IMR-90 (cell line): ENCODE measurements around the gene RAP2A. TPM values are rescaled to one million over a fixed set of nuclear protein-coding genes. Genes with fewer than 3 reads are reported as not detected.

Source experiments
- ATAC-seq: fragments of 200-7000 bp; cut with Tn5 transposase; 2 replicates; pipeline ENCODE4 v1.9.1; 2020; ENCODE audit warnings: low read depth, mild to moderate bottlenecking, moderate library complexity
- BruUV-seq: library from RNA; stranded (reverse); fragments of 400-500 nt; replicated peaks from 2 replicates; lab custom pipeline; 2021; lab: Mats Ljungman, UMichigan
- CTCF ChIA-PET: fragments of 300-600 bp; formaldehyde crosslinking; extraction: SDS; loops from one replicate; lab custom pipeline; 2021; ENCODE audit warnings: antibody characterized with exemption; lab: Yijun Ruan, JAX
- POLR2A ChIA-PET: fragments of 300-600 bp; sonication (Branson Sonifier 250); formaldehyde crosslinking; loops from one replicate; lab custom pipeline; 2022; ENCODE audit warnings: antibody characterized with exemption; ENCODE audit not compliant: unreplicated experiment; lab: Charles Lee
- DNase-seq: peaks from one replicate; pipeline ENCODE4 v3.0.0; 2013
- H2AFZ ChIP-seq: replicated peaks from 2 replicates; pipeline ENCODE3; 2013; ENCODE audit warnings: low read length, mild to moderate bottlenecking; ENCODE audit not compliant: poor library complexity
- H2AK5ac ChIP-seq: 2 replicates; pipeline ENCODE4 v1.6.1; 2013; ENCODE audit warnings: low read depth, low read length, inconsistent platforms
- H2AK9ac ChIP-seq: replicated peaks from 2 replicates; pipeline ENCODE3; 2013; ENCODE audit warnings: mild to moderate bottlenecking, low read depth, low read length, moderate library complexity; ENCODE audit not compliant: poor library complexity
- H2BK120ac ChIP-seq: 2 replicates; pipeline ENCODE4 v1.6.1; 2013; ENCODE audit warnings: low read depth, low read length, inconsistent platforms
- H2BK15ac ChIP-seq: 3 replicates; pipeline ENCODE4 v1.6.1; 2013; ENCODE audit warnings: low read depth, low read length, inconsistent platforms
- H2BK20ac ChIP-seq: 2 replicates; pipeline ENCODE4 v1.6.1; 2013; ENCODE audit warnings: low read depth, mild to moderate bottlenecking, inconsistent platforms, low read length, moderate library complexity
- H2BK5ac ChIP-seq: 2 replicates; pipeline ENCODE4 v1.6.1; 2013; ENCODE audit warnings: mild to moderate bottlenecking, low read depth, low read length, inconsistent platforms; ENCODE audit not compliant: poor library complexity, severe bottlenecking
- H3K14ac ChIP-seq: replicated peaks from 2 replicates; pipeline ENCODE4 v1.6.1; 2013; ENCODE audit warnings: low read depth, low read length, inconsistent platforms
- H3K18ac ChIP-seq: 2 replicates; pipeline ENCODE4 v1.6.1; 2013; ENCODE audit warnings: low read depth, low read length, control low read depth
- H3K23ac ChIP-seq: 2 replicates; pipeline ENCODE4 v1.6.1; 2013; ENCODE audit warnings: low read depth, low read length, inconsistent platforms
- H3K27ac ChIP-seq: 2 replicates; pipeline ENCODE4 v1.5.1; 2013; ENCODE audit warnings: mild to moderate bottlenecking, control low read depth, low read length; ENCODE audit not compliant: insufficient read depth
- H3K27me3 ChIP-seq: 2 replicates; pipeline ENCODE4 v1.6.1; 2013; ENCODE audit warnings: low read length; ENCODE audit not compliant: control insufficient read depth, insufficient read depth
- H3K36me3 ChIP-seq: 2 replicates; pipeline ENCODE4 v1.6.1; 2013; ENCODE audit warnings: low read length, mixed read lengths; ENCODE audit not compliant: control insufficient read depth, insufficient read depth
- H3K4ac ChIP-seq: 2 replicates; pipeline ENCODE4 v1.6.1; 2013; ENCODE audit warnings: low read depth, low read length, inconsistent platforms
- H3K4me1 ChIP-seq: 2 replicates; pipeline ENCODE4 v1.6.1; 2013; ENCODE audit warnings: low read length, mixed read lengths; ENCODE audit not compliant: control insufficient read depth, insufficient read depth
- H3K4me2 ChIP-seq: 2 replicates; pipeline ENCODE4 v1.6.1; 2013; ENCODE audit warnings: low read depth, mild to moderate bottlenecking, control low read depth, low read length, moderate library complexity
- H3K4me3 ChIP-seq: 2 replicates; pipeline ENCODE4 v1.5.1; 2013; ENCODE audit warnings: low read depth, mild to moderate bottlenecking, control low read depth, low read length, moderate library complexity; ENCODE audit not compliant: insufficient read depth
- H3K56ac ChIP-seq: 2 replicates; pipeline ENCODE4 v1.6.1; 2013; ENCODE audit warnings: low read length, inconsistent platforms; ENCODE audit not compliant: insufficient read depth; ENCODE audit errors: extremely low read depth
- H3K79me1 ChIP-seq, 2 experiments: 2 replicates each; pipeline ENCODE4 v1.6.1; 2013; ENCODE audit warnings: low read length in 2 of 2, inconsistent platforms in 1 of 2, low read depth in 1 of 2
- H3K9ac ChIP-seq: 2 replicates; pipeline ENCODE4 v1.6.1; 2013; ENCODE audit warnings: low read depth, low read length, control low read depth
- H3K9me1 ChIP-seq: 2 replicates; pipeline ENCODE4 v1.6.1; 2013; ENCODE audit warnings: low read length, inconsistent platforms; ENCODE audit not compliant: insufficient read depth
- H3K9me3 ChIP-seq: 2 replicates; pipeline ENCODE4 v1.6.1; 2013; ENCODE audit warnings: low read length; ENCODE audit not compliant: control insufficient read depth, insufficient read depth
- H4K20me1 ChIP-seq: 2 replicates; pipeline ENCODE4 v1.6.1; 2013; ENCODE audit warnings: low read length, inconsistent platforms; ENCODE audit not compliant: insufficient read depth
- H4K5ac ChIP-seq: 2 replicates; pipeline ENCODE4 v1.6.1; 2013; ENCODE audit warnings: mild to moderate bottlenecking, low read depth, low read length, control low read depth
- H4K8ac ChIP-seq, 2 experiments: 2 replicates each; pipeline ENCODE4 v1.6.1; 2013; ENCODE audit warnings: low read depth in 2 of 2, low read length in 2 of 2, control low read depth in 1 of 2, inconsistent platforms in 1 of 2
- H4K91ac ChIP-seq: 2 replicates; pipeline ENCODE4 v1.6.1; 2013; ENCODE audit warnings: low read depth, low read length, inconsistent platforms; ENCODE audit not compliant: insufficient read depth
- BHLHE40 ChIP-seq: fragments of 150-350 bp; IDR thresholded peaks from 2 replicates; pipeline ENCODE4 v1.6.1; 2016; ENCODE audit warnings: mild to moderate bottlenecking, low read depth, low read length
- CEBPB ChIP-seq: IDR thresholded peaks from 2 replicates; pipeline ENCODE4 v1.6.1; 2012; ENCODE audit warnings: low read depth, low read length, improper control_type of control experiment
- CHD1 ChIP-seq: IDR thresholded peaks from 2 replicates; pipeline ENCODE4 v1.6.1; 2012; ENCODE audit warnings: low read depth, low read length, improper control_type of control experiment
- FOS ChIP-seq: fragments of 150-350 bp; IDR thresholded peaks from 2 replicates; pipeline ENCODE4 v1.6.1; 2016; ENCODE audit warnings: low read depth, low read length
- MAFK ChIP-seq: IDR thresholded peaks from 2 replicates; pipeline ENCODE4 v1.6.1; 2012; ENCODE audit warnings: low read depth, low read length, improper control_type of control experiment
- MAZ ChIP-seq: IDR thresholded peaks from 2 replicates; pipeline ENCODE4 v1.6.1; 2012; ENCODE audit warnings: low read depth, mild to moderate bottlenecking, low read length, improper control_type of control experiment, moderate library complexity, borderline replicate concordance
- MXI1 ChIP-seq: IDR thresholded peaks from 2 replicates; pipeline ENCODE4 v1.6.1; 2012; ENCODE audit warnings: low read depth, mild to moderate bottlenecking, low read length, moderate library complexity, borderline replicate concordance
- RAD21 ChIP-seq: IDR thresholded peaks from 2 replicates; pipeline ENCODE4 v1.6.1; 2012; ENCODE audit warnings: low read length, improper control_type of control experiment
- RCOR1 ChIP-seq: IDR thresholded peaks from 2 replicates; pipeline ENCODE4 v1.6.1; 2012; ENCODE audit warnings: mild to moderate bottlenecking, low read length, improper control_type of control experiment; ENCODE audit not compliant: insufficient replicate concordance
- RFX5 ChIP-seq: IDR thresholded peaks from 2 replicates; pipeline ENCODE4 v1.8.0; 2012; ENCODE audit warnings: low read depth, mild to moderate bottlenecking, low read length, moderate library complexity
- WGBS, 2 experiments: methylation state at CpG; one replicate each; pipeline versions ENCODE4 v1.1.5 to v1.1.7; 2013; ENCODE audit warnings: missing lambda C conversion rate in 2 of 2; ENCODE audit not compliant: insufficient read length in 1 of 2; ENCODE audit errors: extremely low coverage in 2 of 2; 5-methylcytosine and 5-hydroxymethylcytosine counted together
- dilution Hi-C: fragments of 300-500 bp; cut with HindIII; formaldehyde crosslinking; loops from one replicate; pipeline ENCODE4 v1.14.3; 2018; ENCODE audit warnings: low sequenced_read_pairs; ENCODE audit not compliant: unreplicated experiment
- in situ Hi-C: fragments of 300-500 bp; cut with MboI; formaldehyde crosslinking; loops from 3 replicates; pipeline ENCODE4 v1.14.3; 2019; ENCODE audit warnings: low sequenced_read_pairs, inconsistent platforms, mixed read lengths
- intact Hi-C: fragments of 100-400 bp; cut with micrococcal nuclease; formaldehyde crosslinking; loops from 2 replicates; pipeline ENCODE4 v1.10.0; 2022
- polyA plus RNA-seq, 3 experiments: library from polyadenylated mRNA; depleted of rRNA; stranded (reverse); fragments of >200 nt; gene quantifications; 2 replicates each; pipeline ENCODE4 v1.2.3, GENCODE V29; 2012; ENCODE audit warnings: low replicate concordance in 1 of 3
- total RNA-seq: library from RNA; depleted of rRNA; stranded (reverse); fragments of >200 nt; gene quantifications from 2 replicates; pipeline ENCODE4 v1.2.3, GENCODE V29; 2012
- TF ChIP-seq, protein P1 (sequence below): fragments of 150-350 bp; IDR thresholded peaks from 2 replicates; pipeline ENCODE4 v1.6.1; 2016; ENCODE audit warnings: low read depth, mild to moderate bottlenecking, low read length, moderate library complexity, borderline replicate concordance
- TF ChIP-seq, protein P2 (sequence below): fragments of 150-350 bp; IDR thresholded peaks from 2 replicates; pipeline ENCODE4 v1.6.1; 2017; ENCODE audit warnings: mild to moderate bottlenecking, antibody characterized with exemption, low read length, low read depth

The RAP2A gene
- total and polyA plus RNA-seq, 2 of the 4 experiments (the other 2 are of a cell fraction): 6.4 to 21.0 TPM

DNA sequence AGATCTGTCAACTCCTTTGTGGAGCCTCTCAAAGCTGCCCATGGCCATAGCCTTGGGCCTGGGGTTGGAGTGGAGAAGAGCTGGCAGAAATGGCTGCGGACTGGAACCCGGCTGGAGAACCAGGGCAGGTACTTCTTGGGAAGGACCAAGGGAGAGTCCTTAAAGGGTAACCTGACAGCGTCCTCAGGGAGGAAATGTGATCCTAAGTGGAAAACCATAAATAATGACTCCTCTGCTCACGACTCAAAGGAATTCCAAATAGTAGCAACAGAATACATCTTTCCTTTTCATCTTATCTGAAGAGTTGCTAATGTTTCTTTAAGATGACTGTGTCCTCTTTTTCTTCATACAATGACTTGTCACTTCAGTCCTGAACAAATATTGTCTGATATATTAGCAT lies 41.0 kb downstream of the RAP2A start:
- Histone ChIP-seq H2BK120ac (no peak overlapping the region), H3K9ac (no peak overlapping the region), H3K4me3 (no peak overlapping the region), H4K5ac (no peak overlapping the region), H3K9me1 (peaks cover 5% of the 10 kb centered on the region; the same call in 1 of the 2 replicates), H2AK9ac (no peak overlapping the region), H3K27ac (peak overlapping the region; percentile 69; the same call in 1 of the 2 replicates), H4K8ac (no peak overlapping the region), H3K9me3 (no peaks in the 10 kb centered on the region), H3K14ac (no peak overlapping the region), H3K23ac (no peak overlapping the region), H2AFZ (no peak overlapping the region), H3K56ac (no peak overlapping the region), H4K91ac (no peak overlapping the region), H2BK20ac (no peak overlapping the region), H2AK5ac (no peak overlapping the region), H2BK5ac (no peak overlapping the region), H4K20me1 (no peaks in the 10 kb centered on the region), H3K4me2 (peak overlapping the region; percentile 2; the same call in 1 of the 2 replicates), H2BK15ac (no peak overlapping the region), H3K79me1 (no peaks in the 10 kb centered on the region), H3K36me3 (no peaks in the 10 kb centered on the region), H3K4me1 (peaks cover 9% of the 10 kb centered on the region; the same call in 1 of the 2 replicates), H3K4ac (no peak overlapping the region), H3K18ac (no peak overlapping the region; the same call in 1 of the 2 replicates), H3K27me3 (no peaks in the 10 kb centered on the region)
- in situ Hi-C loops (no loop called here), intact Hi-C loops (no loop called here), dilution Hi-C loops (no loop called here)
- peak; percentile 16 for ATAC-seq
- ChIA-PET CTCF (interaction anchor here (1.4 to 2.4 kb wide), 2 partner anchors 13 to 15 kb away, joined by 4 to 6 read pairs; no protein-coding TSS in a partner anchor), POLR2A (no interaction called here)
- BruUV-seq: no TSS peak
- TF ChIP-seq MAFK (no peak), MAZ (no peak), MXI1 (no peak), RFX5 (no peak), BHLHE40 (no peak), CHD1 (no peak), CEBPB (no peak), RAD21 (no peak), RCOR1 (no peak), FOS (no peak)
- TF ChIP-seq, protein P1, sequence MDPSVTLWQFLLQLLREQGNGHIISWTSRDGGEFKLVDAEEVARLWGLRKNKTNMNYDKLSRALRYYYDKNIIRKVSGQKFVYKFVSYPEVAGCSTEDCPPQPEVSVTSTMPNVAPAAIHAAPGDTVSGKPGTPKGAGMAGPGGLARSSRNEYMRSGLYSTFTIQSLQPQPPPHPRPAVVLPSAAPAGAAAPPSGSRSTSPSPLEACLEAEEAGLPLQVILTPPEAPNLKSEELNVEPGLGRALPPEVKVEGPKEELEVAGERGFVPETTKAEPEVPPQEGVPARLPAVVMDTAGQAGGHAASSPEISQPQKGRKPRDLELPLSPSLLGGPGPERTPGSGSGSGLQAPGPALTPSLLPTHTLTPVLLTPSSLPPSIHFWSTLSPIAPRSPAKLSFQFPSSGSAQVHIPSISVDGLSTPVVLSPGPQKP: no peak
- TF ChIP-seq, protein P2, sequence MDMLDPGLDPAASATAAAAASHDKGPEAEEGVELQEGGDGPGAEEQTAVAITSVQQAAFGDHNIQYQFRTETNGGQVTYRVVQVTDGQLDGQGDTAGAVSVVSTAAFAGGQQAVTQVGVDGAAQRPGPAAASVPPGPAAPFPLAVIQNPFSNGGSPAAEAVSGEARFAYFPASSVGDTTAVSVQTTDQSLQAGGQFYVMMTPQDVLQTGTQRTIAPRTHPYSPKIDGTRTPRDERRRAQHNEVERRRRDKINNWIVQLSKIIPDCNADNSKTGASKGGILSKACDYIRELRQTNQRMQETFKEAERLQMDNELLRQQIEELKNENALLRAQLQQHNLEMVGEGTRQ: no peak
- no CpG with 5 or more reads among the region's 4 CpGs for WGBS, 2 experiments
- DNase-seq: no peak
